ENCODE measurements around the gene IL22RA1. TPM values are rescaled to one million over a fixed set of nuclear protein-coding genes. Genes with fewer than 3 reads are reported as not detected.

IL22RA1 gene
- total RNA-seq, 1 experiment from 2014 or later = 2.3 TPM

DNA sequence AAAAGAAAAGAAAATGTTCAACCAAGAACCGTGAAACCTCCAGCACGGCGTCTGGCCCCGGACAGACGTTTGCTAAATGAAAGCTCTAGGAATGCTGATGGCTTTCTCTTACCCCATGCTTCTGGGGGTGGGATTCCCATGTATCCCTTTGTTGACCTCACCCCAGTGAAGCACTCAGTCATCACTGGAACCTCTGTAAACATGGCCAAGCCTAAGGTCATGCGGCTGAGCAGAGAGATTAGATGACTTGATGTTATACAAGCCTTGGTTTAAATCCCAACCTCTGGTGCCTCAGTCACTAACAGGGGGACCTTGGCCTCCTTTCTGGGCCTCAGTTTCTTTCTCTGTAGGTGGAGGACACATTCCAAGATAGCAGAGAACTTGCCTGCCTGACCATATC, 28.2 kb downstream of the IL22RA1 start:
- DNase-seq (ENCODE audit: low read depth) = no peak

- no peak for DNase-seq (ENCODE audit: low read depth)
These were observed 29.3 kb downstream of the IL22RA1 start for GRCh38 chr1:24113641-24114033.

DNA sequence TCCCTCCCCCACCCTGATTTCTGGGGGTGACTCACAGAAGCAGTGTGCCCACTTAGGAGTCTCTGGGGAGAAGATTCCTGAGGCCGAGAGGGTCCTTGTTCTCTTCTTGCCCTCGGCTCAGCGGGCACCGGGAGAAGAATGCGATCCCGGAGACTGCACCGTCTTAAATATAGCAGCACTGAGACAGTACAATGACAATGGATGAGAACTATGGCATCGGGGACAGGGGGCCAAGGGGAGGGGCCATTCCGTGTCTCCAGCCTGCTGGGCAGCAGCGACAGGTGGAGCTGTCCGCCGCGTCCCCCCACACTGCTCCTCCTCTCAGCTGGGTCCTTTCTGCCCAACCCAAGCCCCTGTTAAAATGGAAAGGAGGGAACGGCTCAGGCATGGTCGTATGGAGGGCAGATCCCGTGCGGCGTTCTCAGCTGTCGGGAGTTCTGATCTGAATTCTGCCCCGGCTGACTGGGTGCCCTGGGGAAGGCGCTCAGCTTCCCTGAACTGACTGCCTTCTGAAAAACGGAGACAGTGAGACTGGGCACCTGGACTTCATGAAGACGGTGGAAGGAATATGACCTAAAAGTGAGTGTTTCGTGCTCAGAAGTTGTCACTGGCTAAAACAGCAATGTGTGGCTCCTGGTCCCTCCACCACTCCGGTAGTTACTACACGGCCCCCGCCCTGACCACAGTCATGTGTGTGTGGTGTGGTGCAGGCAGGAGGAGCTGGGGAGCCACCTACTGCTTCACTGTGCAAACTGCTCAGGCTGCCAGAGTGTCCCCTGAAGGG, 30.8 kb downstream of the IL22RA1 start, which contains the start of gene MYOM3:
Gene MYOM3, minus strand, starts transcription at position 140 of the 784 bp plus-strand sequence. CDS start 3,499 bp downstream, outside the sequence.
- DNase-seq (ENCODE audit: low read depth) = peak; percentile 74

- DNase-seq (ENCODE audit: low read depth) = no peak
These were observed 31.5 kb downstream of the IL22RA1 start for GRCh38 chr1:24111262-24111995.

- no peak for DNase-seq (ENCODE audit: low read depth)
These were observed 32.2 kb downstream of the IL22RA1 start for GRCh38 chr1:24110642-24111261.

- DNase-seq (ENCODE audit: low read depth) = no peak
These were observed 33.1 kb downstream of the IL22RA1 start for GRCh38 chr1:24109686-24110475.

DNA sequence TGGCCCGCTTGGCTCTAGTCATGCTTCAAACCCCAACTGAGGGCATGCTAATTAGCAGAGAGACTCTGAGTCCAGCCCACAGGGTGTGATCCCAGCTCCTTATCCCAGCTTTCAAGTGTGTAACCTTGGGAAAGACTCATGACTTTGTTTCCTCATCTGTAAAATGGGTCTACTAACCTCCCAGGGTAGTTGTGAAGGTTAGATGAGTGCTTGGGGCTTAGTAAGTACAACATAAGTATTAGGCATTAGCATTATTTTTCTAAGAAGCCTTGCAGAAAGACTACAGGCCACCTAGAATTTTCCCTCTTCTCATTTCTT, 33.8 kb downstream of the IL22RA1 start:
- DNase-seq (ENCODE audit: low read depth) = no peak

GRCh38 chr1:24108334-24109165, 34.4 kb downstream of the IL22RA1 start:
- DNase-seq (ENCODE audit: low read depth) = peak; percentile 88

DNA sequence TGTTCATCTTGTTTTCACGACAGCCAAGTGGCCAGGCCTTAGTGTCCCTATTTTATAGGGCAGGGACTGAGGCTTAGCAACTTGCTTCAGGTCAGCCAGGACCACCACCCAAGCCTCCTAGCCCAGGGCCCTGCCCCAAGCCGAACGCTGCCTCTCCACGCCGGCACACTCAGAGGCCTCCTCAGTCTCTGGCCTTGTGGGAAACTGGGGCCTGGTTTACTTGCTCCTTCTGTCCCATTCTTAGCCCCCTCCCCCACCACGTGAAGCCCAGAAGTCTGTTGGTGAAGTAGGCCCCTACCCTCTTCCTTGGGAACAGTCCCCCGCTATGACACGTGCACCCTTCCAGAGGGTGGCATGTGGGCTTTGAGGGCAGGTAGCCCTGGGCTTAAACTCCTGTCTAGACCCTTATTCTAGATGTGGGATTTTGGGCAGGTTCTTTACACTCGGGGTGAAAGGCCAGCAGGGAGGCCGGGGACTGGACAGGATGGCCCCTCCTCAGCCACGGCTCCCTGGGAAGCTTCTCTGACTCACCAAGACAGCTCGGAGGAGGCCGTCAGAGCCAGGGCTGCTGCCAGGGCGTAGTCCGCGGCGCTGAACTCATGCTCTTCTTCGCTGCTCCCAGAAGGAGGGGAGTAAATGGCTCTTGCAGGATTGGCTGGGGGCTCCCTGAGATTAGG, 35.3 kb downstream of the IL22RA1 start:
- DNase-seq (ENCODE audit: low read depth) = peak; percentile 47

GRCh38 chr1:24105368-24106160, 37.4 kb downstream of the IL22RA1 start:
- DNase-seq (ENCODE audit: low read depth) = no peak

- no peak for DNase-seq (ENCODE audit: low read depth)
These were observed 38.1 kb downstream of the IL22RA1 start for GRCh38 chr1:24104854-24105253.

DNA sequence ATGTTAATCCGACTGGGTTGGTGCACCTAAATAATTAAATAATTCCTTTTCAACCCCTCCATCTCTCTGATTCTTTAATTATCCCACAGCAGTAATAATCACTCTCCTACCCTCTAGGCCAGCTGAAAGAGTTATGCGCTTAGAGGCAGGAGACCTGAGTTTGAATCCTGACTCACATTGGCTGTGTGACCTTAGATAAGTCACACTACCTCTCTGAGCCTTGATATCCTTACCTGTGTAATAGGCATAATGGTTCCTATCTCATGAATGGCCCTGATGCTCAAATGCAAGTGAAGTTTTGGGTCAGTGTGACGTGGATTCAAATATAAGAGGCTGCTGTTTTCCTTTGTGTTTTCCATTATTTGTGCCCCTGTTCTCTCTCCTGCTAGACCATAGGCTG, 39.1 kb downstream of the IL22RA1 start:
- DNase-seq (ENCODE audit: low read depth) = no peak

DNA sequence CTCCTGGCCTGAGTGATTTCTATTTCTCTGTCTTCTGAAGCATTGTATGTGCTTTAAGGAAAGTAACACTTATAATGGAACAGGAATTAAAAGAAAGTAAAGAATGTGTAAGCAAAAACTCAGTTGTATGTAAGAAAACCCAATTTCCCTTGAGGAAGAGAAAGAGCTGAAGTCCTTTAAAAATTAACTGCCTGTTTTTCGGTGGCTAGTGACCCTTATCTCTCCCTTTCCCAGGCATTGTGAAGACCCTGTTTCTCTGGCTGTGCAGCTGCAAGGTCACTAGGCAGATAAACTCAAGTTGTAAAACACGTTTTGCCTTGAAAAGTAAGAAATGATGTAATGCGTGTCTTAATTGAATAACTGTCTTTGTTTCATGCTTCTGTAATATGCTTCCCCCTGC, 39.5 kb downstream of the IL22RA1 start:
- no peak for DNase-seq (ENCODE audit: low read depth)

DNA sequence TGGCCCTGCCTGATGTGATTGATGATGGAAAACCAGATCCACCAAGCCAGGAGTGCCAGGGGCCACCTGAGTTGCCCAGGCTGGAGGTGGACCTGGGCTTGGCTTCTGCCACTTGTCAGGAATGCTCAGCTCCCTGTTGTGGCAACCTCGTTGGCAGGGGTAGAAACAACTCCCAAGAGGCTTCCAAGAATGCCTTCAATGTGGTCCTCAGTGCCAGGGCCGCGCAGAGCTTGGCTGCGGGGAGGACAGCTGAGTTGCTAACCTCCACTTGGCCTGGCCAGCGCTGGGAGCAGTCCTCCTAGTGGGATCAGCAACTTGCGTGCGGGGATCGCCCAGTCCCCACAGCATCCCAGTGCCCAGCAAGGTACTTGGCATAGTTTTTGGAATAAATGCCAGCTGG, 40.0 kb downstream of the IL22RA1 start:
- DNase-seq (ENCODE audit: low read depth) = no peak

- no peak for DNase-seq (ENCODE audit: low read depth)
These were observed 40.9 kb downstream of the IL22RA1 start for GRCh38 chr1:24101796-24102586.

DNA sequence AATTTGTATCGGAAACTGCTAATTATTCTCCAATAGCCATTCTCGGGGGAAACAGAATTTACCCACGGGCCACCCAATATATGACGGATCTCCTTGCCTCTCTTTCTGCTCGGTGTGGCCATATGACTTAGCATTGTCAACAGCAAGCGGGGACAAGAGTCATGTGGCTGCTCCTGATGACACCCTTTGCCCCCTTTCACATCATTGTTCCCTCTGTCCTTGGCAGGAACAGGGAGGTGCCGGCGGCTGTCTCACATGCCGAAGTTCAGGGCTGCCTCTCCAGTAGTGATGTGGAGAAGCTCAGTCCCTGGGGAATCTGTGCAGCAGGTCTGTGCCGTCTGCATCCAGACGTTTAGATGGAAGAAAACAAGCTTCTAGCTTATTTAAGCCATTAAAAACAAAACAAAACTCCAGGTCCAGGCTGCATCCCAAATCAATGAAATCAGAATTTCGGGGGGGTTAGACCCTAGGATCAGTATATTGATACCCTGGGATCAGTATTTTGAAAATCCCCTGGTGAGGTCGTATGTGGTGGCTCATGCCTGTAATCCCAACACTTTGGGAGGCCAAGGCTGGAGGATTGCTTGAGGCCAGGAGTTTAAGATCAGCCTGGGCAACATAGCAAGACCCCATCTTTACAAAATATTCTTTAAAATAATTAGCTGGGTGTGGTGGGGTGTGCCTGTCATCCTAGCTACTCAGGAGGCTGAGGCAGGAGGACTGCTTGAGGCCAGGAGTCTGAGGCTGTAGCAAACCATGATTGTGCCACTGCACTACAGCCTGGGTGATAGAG, 41.8 kb downstream of the IL22RA1 start:
- DNase-seq (ENCODE audit: low read depth) = no peak

DNA sequence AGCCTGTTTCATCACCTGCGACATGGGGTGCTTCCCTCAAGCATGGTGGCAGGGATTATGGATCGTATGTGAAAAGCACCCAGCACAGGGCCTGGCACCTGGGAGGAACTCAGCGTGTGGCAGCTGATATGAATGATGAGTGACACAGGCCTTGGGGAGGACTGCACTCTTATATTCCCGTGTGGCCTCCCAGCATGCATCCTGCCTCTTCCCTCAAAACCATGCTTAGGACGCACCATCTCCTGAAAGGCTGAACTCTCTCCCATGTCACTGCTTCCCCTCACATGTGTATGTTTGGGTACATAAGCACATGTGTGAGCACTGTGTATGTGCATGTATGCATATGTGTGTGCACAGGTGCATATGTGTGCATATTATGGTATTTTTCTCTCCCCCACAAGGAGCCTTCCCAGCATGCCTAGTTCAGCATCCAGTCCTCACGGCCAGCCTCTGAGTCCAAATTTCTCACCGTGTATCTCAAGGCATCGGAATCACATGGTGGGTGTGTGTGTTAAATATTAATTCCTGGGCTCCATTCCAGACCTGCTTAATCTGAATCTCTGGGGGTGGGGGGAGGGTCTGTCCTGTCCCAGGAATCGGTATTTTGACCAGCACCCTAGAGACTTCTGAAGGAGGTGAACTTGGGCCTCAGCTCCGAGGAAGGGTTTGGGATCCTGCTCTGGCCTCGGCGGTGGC, 43.8 kb downstream of the IL22RA1 start:
- DNase-seq (ENCODE audit: low read depth) = no peak
